Activated CD4-positive, alpha-beta T cell treated with anti-CD3 and anti-CD28 coated beads for 36 hours (primary cell): ENCODE measurements around the gene DERL2. TPM values are rescaled to one million over a fixed set of nuclear protein-coding genes. Genes with fewer than 3 reads are reported as not detected.

Experiments
- ATAC-seq: fragments of 200-7000 bp; cut with Tn5 transposase; one replicate; pipeline ENCODE4 v1.10.0; 2021; ENCODE audit warnings: mild to moderate bottlenecking, moderate library complexity
- CTCF ChIA-PET: fragments of 350-600 bp; sonication (Branson Sonifier 250); formaldehyde crosslinking; loops from one replicate; lab custom pipeline; 2021; ENCODE audit warnings: antibody characterized with exemption; lab: Charles Lee
- POLR2A ChIA-PET: fragments of 350-600 bp; sonication (Branson Sonifier 250); formaldehyde crosslinking; loops from one replicate; lab custom pipeline; 2021; ENCODE audit warnings: antibody characterized with exemption, inconsistent platforms; lab: Charles Lee
- DNase-seq: peaks from one replicate; pipeline ENCODE4 v3.0.0-alpha.2; 2020
- H3K27ac Mint-ChIP-seq: one replicate; pipeline ENCODE4 v1.8.0; 2021; ENCODE audit warnings: mixed read lengths
- H3K27me3 Mint-ChIP-seq: one replicate; pipeline ENCODE4 v1.8.0; 2021; ENCODE audit warnings: mixed read lengths
- H3K36me3 Mint-ChIP-seq: one replicate; pipeline ENCODE4 v1.8.0; 2021; ENCODE audit warnings: low read depth, mixed read lengths
- H3K4me1 Mint-ChIP-seq: one replicate; pipeline ENCODE4 v1.8.0; 2021; ENCODE audit warnings: mixed read lengths
- H3K4me3 Mint-ChIP-seq: one replicate; pipeline ENCODE4 v1.8.0; 2021; ENCODE audit warnings: mild to moderate bottlenecking, moderate library complexity, mixed read lengths
- H3K9me3 Mint-ChIP-seq: one replicate; pipeline ENCODE4 v1.8.0; 2021; ENCODE audit warnings: low read depth, mixed read lengths
- intact Hi-C, 2 experiments: fragments of 100-400 bp; cut with DNase I in 1 of 2; cut with micrococcal nuclease in 1 of 2; formaldehyde crosslinking; loops; one replicate each; pipeline versions ENCODE4 v1.14.2 to v1.15.1; 2022 to 2024; cut with DNase I, micrococcal nuclease
- total RNA-seq, 2 experiments: library from RNA; stranded (reverse); gene quantifications; one replicate each; pipeline ENCODE4 v1.2.3, GENCODE V29; 2021

DERL2 gene
- total RNA-seq, 2 experiments from 2014 or later, result 47.7 to 54.9 TPM

DNA sequence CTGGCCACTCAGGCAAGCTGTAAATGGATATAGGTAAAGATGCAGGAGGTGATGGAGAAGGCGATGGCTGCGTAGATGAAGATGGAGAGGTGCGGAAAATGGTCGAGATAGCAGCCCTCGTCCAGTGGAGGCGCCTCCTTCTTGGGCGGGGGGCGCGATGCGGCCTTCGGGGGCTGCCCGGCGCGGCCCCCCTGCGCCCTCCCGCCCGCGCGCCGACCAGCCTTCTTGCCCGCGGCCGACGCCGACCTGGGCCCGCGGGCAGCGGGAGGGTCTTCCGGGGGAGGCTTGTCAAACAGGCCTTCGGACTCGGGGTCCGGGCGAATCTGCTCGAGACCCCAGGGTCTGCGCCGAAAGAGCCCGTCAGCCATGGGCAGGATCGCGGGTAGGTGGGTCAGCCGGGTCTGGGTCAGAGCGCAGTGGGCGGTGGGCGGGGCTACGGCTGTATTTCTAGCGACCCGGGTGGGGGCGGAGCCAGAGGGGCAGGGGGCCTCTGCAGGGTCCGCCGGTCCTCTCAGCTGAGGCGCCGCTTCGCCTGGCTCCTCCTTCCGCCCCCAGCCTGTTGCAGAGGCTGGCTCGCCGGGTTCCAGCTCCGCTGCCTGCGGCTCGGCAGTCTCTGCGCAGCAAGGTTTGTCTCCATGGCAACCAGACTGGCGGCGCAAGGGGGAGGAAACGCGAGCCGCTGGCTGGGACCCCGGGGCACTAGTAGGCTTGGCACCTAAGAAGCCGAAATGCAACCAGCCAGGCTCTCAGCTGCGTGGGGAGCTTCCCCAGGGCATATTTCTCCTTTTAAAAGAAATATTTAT is 14.8 kb upstream of the DERL2 start:
- peak overlapping the region; percentile 79 for H3K4me3 Mint-ChIP-seq
- peaks cover 8% of the 10 kb centered on the region for H3K36me3 Mint-ChIP-seq
- no peaks in the 10 kb centered on the region for H3K9me3 Mint-ChIP-seq
- H3K27ac Mint-ChIP-seq, result peak overlapping the region; percentile 72
- DNase-seq (peak; percentile 87), ATAC-seq (peak; percentile 98)
- no peaks in the 10 kb centered on the region for H3K27me3 Mint-ChIP-seq
- CTCF ChIA-PET, result interaction anchor here (0.7 to 1.2 kb wide), 3 partner anchors 10 to 15 kb away, joined by 3 to 5 read pairs (median 3); partner anchors contain the start of genes DERL2 and MIS12
- H3K4me1 Mint-ChIP-seq, result peaks cover 3% of the 10 kb centered on the region
- POLR2A ChIA-PET, result interaction anchor here (0.6 to 1.5 kb wide), 3 partner anchors 14 to 23 kb away, joined by 3 to 6 read pairs (median 6); partner anchors contain the start of genes DERL2 and MIS12
- intact Hi-C loops, result loop anchor here (1.0 kb wide), 1 partner anchor 14 kb away; the partner anchor contains the start of genes DERL2 (in 2 of the 2) and MIS12 (in 2 of the 2)

- intact Hi-C loops, result no loop called here
- peaks cover 3% of the 10 kb centered on the region for H3K4me1 Mint-ChIP-seq
- H3K9me3 Mint-ChIP-seq, result no peaks in the 10 kb centered on the region
- H3K4me3 Mint-ChIP-seq, result peak overlapping the region; percentile 79
- CTCF ChIA-PET, result interaction anchor here (0.7 to 1.2 kb wide), 4 partner anchors 11 to 14 kb away, joined by 3 to 5 read pairs (median 3); partner anchors contain the start of genes DERL2 and MIS12
- H3K27me3 Mint-ChIP-seq, result no peaks in the 10 kb centered on the region
- no peak for DNase-seq
- POLR2A ChIA-PET, result interaction anchor here (1.5 kb wide), 1 partner anchor 14 kb away, joined by 6 read pairs; the partner anchor contains the start of genes DERL2 and MIS12
- peaks cover 8% of the 10 kb centered on the region for H3K36me3 Mint-ChIP-seq
- ATAC-seq, result peak; percentile 7
- H3K27ac Mint-ChIP-seq, result peak overlapping the region; percentile 72
Observed at GRCh38 chr17:5500247-5500588, 14.2 kb upstream of the DERL2 start.

- Mint-ChIP-seq H3K4me1 (peaks cover 3% of the 10 kb centered on the region), H3K36me3 (peaks cover 8% of the 10 kb centered on the region), H3K27me3 (no peaks in the 10 kb centered on the region), H3K27ac (no peak overlapping the region), H3K4me3 (peak overlapping the region; percentile 79), H3K9me3 (no peaks in the 10 kb centered on the region)
- CTCF ChIA-PET, result interaction anchor here (0.8 to 1.2 kb wide), 3 partner anchors 11 to 14 kb away, joined by 3 to 5 read pairs (median 3); partner anchors contain the start of genes DERL2 and MIS12
- DNase-seq, result no peak
- POLR2A ChIA-PET, result interaction anchor here (1.0 to 1.5 kb wide), 2 partner anchors 11 to 13 kb away, joined by 6 to 8 read pairs; partner anchors contain the start of genes DERL2 and MIS12
- ATAC-seq, result no peak
- intact Hi-C loops, result no loop called here
Observed at GRCh38 chr17:5499476-5500231, 13.7 kb upstream of the DERL2 start.

DNA sequence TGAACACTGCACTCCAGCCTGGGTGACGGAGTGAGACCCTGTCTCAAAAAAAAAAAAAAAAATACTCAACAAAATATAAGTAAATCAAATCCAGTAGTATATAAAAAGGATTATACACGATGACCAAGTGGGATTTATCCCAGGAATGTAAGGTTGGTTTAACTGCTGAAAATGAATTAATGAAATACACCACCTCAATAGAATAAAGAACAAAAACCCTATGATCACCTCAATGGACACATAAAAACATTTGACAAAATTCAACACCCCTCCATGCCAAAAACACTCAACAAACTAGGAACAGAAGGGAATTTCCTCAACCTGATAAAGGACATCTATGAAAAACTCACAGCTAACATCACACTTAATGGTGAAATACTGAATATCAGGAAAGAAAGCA is 7.0 kb upstream of the DERL2 start:
- H3K9me3 Mint-ChIP-seq, result no peaks in the 10 kb centered on the region
- H3K4me1 Mint-ChIP-seq, result peaks cover 16% of the 10 kb centered on the region
- H3K27me3 Mint-ChIP-seq, result no peaks in the 10 kb centered on the region
- POLR2A ChIA-PET, result no interaction called here
- peaks cover 27% of the 10 kb centered on the region for H3K36me3 Mint-ChIP-seq
- H3K27ac Mint-ChIP-seq, result no peak overlapping the region
- intact Hi-C loops, result no loop called here
- DNase-seq (no peak), ATAC-seq (no peak)
- CTCF ChIA-PET, result no interaction called here
- no peak overlapping the region for H3K4me3 Mint-ChIP-seq

- Mint-ChIP-seq H3K27ac (peak overlapping the region; percentile 75), H3K27me3 (no peaks in the 10 kb centered on the region), H3K9me3 (no peaks in the 10 kb centered on the region), H3K36me3 (peaks cover 41% of the 10 kb centered on the region), H3K4me1 (peaks cover 46% of the 10 kb centered on the region), H3K4me3 (no peak overlapping the region)
- ATAC-seq (no peak), DNase-seq (no peak)
- ChIA-PET CTCF (interaction anchor here (1.0 kb wide), 1 partner anchor 11 kb away, joined by 3 read pairs; no protein-coding TSS in a partner anchor), POLR2A (interaction anchor here (0.7 to 1.3 kb wide), 3 partner anchors 11 to 49 kb away, joined by 3 to 8 read pairs (median 5); no protein-coding TSS in a partner anchor)
- intact Hi-C loops, result loop anchor here (5.0 to 10.0 kb wide), 3 partner anchors 51 to 1121 kb away; partner anchors contain the start of genes C1QBP (in 1 of the 2), CXCL16 (in 1 of the 2), MED11 (in 1 of the 2) and UBE2G1 (in 1 of the 2)
Observed at GRCh38 chr17:5488752-5489151, 2.8 kb upstream of the DERL2 start.

- peaks cover 50% of the 10 kb centered on the region for H3K4me1 Mint-ChIP-seq
- H3K4me3 Mint-ChIP-seq, result peak within 1 kb of the TSS; percentile 96
- peak within 1 kb of the TSS; percentile 98 for H3K27ac Mint-ChIP-seq
- DNase-seq, result peak; percentile 99
- H3K9me3 Mint-ChIP-seq, result no peaks in the 10 kb centered on the region
- ATAC-seq, result peak; percentile 94
- intact Hi-C loops, result loop anchor here (1.0 to 10.0 kb wide), 21 partner anchors 15 to 1753 kb away; partner anchors contain the start of genes C1QBP (in 2 of the 2), NLRP1 (in 2 of the 2), NUP88 (in 2 of the 2) and C17orf100 (in 1 of the 2)
- H3K36me3 Mint-ChIP-seq, result peaks cover 49% of the 10 kb centered on the region
- H3K27me3 Mint-ChIP-seq, result no peaks in the 10 kb centered on the region
- POLR2A ChIA-PET, result interaction anchor here (0.5 to 1.7 kb wide), 13 partner anchors 12 to 1549 kb away, joined by 3 to 9 read pairs (median 5); partner anchors contain the start of genes DHX33, NUP88, RPAIN and SLC16A13
- CTCF ChIA-PET, result interaction anchor here (0.6 to 2.2 kb wide), 8 partner anchors 8 to 455 kb away, joined by 3 to 14 read pairs (median 3); partner anchors contain the start of genes C1QBP, DHX33, NUP88 and RPAIN
Observed at GRCh38 chr17:5486206-5487124, 487 bp upstream of the DERL2 start, which contains the start of gene MIS12. TSS of gene MIS12 (plus strand) at chr17:5486566. CDS start at chr17:5488863, 2,297 bp downstream.

DNA sequence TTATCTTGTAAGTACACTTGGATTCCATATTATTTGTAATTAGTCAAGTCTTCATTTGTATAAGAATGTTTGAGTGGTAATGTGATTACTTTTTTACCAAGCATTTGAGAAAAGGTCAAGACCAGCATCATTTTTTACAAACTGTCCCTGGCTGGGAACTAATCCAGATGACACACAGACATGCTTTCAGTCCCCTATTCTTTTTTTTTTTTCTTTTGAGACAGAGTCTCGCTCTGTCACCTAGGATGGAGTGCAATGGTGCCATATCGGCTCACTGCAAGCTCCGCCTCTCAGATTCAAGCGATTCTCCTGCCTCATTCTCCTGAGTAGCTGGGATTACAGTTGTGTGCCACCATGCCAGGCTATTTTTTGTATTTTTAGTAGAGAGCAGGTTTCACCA is 4.5 kb downstream of the DERL2 start:
- Mint-ChIP-seq H3K27ac (no peak overlapping the region), H3K36me3 (peaks cover 62% of the 10 kb centered on the region), H3K4me1 (peaks cover 31% of the 10 kb centered on the region), H3K27me3 (no peaks in the 10 kb centered on the region), H3K9me3 (no peaks in the 10 kb centered on the region), H3K4me3 (no peak overlapping the region)
- DNase-seq (no peak), ATAC-seq (no peak)
- POLR2A ChIA-PET, result interaction anchor here (0.5 kb wide), 1 partner anchor 226 kb away, joined by 3 read pairs; no protein-coding TSS in a partner anchor
- CTCF ChIA-PET, result no interaction called here
- intact Hi-C loops, result loop anchor here in 1 of 2 experiments (10.0 kb wide), 1 partner anchor 747 kb away; the partner anchor contains the start of genes CXCL16, MED11 and ZMYND15

DNA sequence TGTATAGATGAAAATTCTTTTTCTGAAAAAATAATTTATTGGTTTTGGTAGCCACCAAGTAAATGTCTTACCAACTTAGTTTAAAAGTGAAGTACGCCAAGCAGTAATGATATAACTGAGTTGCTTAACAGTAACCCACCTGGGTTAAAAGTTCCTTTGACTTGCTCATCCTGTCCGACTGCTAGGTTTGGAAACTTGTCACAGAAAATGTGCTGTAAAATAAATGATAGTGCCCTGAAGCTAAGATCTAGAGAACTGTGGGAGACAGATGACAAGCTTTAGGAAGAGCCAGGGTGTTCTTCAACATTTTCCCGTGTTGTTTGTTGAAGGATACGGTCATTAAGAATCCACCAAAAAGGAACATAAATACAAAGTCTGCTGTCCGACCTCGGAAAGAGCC is 5.0 kb downstream of the DERL2 start:
- H3K27me3 Mint-ChIP-seq, result no peaks in the 10 kb centered on the region
- peaks cover 62% of the 10 kb centered on the region for H3K36me3 Mint-ChIP-seq
- H3K9me3 Mint-ChIP-seq, result no peaks in the 10 kb centered on the region
- no peak overlapping the region for H3K27ac Mint-ChIP-seq
- CTCF ChIA-PET, result interaction anchor here (0.9 kb wide), 1 partner anchor 10 kb away, joined by 3 read pairs; no protein-coding TSS in a partner anchor
- peaks cover 31% of the 10 kb centered on the region for H3K4me1 Mint-ChIP-seq
- intact Hi-C loops, result loop anchor here in 1 of 2 experiments (10.0 kb wide), 1 partner anchor 746 kb away; the partner anchor contains the start of genes CXCL16, MED11 and ZMYND15
- POLR2A ChIA-PET, result interaction anchor here (0.5 kb wide), 1 partner anchor 226 kb away, joined by 3 read pairs; no protein-coding TSS in a partner anchor
- no peak overlapping the region for H3K4me3 Mint-ChIP-seq
- ATAC-seq (no peak), DNase-seq (no peak)

DNA sequence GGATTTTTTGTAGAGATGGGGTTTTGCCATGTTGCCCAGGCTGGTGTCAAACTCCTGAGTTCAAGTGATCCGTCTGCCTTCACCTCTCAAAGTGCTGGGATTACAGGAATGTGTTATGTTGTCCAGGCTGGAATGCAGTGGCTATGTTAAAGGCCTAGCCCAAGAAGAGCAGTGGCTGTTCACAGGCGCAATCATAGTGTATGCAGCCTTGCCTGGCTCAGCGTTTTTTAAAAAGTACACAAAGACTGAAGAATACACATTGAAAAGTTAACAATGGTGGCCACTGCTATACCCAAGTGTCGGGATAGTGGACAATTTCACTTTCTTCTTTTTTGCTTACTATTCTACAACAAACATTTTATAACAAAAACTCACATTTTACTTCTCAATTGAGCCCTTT is 7.0 kb downstream of the DERL2 start:
- Mint-ChIP-seq H3K9me3 (no peaks in the 10 kb centered on the region), H3K27me3 (no peaks in the 10 kb centered on the region), H3K27ac (no peak overlapping the region), H3K4me1 (peaks cover 17% of the 10 kb centered on the region), H3K4me3 (no peak overlapping the region), H3K36me3 (peaks cover 68% of the 10 kb centered on the region)
- POLR2A ChIA-PET, result no interaction called here
- ATAC-seq, result no peak
- DNase-seq, result no peak
- CTCF ChIA-PET, result no interaction called here
- intact Hi-C loops, result no loop called here
